Activated CD4-positive, alpha-beta T cell treated with anti-CD3 and anti-CD28 coated beads, Interleukin-2, amount 10 ng/mL, durations not matched to agents 24 days and 14 days (primary cell): ENCODE data around the gene GNAI1. TPM values are rescaled to one million over a fixed set of nuclear protein-coding genes. Genes with fewer than 3 reads are reported as not detected.

ENCODE experiments used
- DNase-seq: peaks from one replicate; pipeline ENCODE4 v3.0.0; 2022
- H3K27ac Mint-ChIP-seq: one replicate; pipeline ENCODE4 v1.8.0; 2022; ENCODE audit warnings: mild to moderate bottlenecking, mixed read lengths
- H3K27me3 Mint-ChIP-seq: one replicate; pipeline ENCODE4 v1.8.0; 2022; ENCODE audit warnings: mixed read lengths
- H3K36me3 Mint-ChIP-seq: one replicate; pipeline ENCODE4 v1.8.0; 2022; ENCODE audit warnings: low read depth, mild to moderate bottlenecking, mixed read lengths
- H3K4me1 Mint-ChIP-seq: one replicate; pipeline ENCODE4 v1.8.0; 2021; ENCODE audit warnings: mixed read lengths
- H3K4me3 Mint-ChIP-seq: one replicate; pipeline ENCODE4 v1.8.0; 2022; ENCODE audit warnings: mild to moderate bottlenecking, moderate library complexity, mixed read lengths
- H3K9me3 Mint-ChIP-seq: one replicate; pipeline ENCODE4 v1.8.0; 2021; ENCODE audit warnings: mixed read lengths
- intact Hi-C: fragments of 100-400 bp; cut with micrococcal nuclease; formaldehyde crosslinking; loops from one replicate; pipeline ENCODE4 v1.15.1; 2023
- total RNA-seq: library from RNA; stranded (reverse); gene quantifications from 2 replicates; pipeline ENCODE4 v1.2.3, GENCODE V29; 2022

Gene GNAI1
- total RNA-seq, 1 donor from 2014 or later: 5.7 TPM

DNA sequence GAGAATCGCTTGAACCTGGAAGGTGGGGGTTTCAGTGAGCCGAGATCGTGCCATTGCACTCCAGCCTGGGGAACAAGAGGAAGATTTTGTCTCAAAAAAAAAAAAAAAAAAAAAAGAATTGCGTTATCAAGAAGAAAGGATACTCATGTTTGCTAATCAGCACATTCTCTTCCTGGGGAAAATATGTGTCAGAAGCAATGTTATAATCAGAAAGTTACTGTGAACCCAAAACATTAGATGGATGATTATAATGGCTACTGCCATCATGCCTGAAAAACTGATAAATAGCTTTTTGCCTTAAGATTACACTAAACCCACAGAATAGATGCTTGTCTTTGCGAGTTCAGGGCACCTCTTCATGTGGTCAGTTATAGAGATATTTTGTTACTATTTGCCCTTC is 24.3 kb upstream of the GNAI1 start:
- H3K4me3 Mint-ChIP-seq: no peak overlapping the region

DNA sequence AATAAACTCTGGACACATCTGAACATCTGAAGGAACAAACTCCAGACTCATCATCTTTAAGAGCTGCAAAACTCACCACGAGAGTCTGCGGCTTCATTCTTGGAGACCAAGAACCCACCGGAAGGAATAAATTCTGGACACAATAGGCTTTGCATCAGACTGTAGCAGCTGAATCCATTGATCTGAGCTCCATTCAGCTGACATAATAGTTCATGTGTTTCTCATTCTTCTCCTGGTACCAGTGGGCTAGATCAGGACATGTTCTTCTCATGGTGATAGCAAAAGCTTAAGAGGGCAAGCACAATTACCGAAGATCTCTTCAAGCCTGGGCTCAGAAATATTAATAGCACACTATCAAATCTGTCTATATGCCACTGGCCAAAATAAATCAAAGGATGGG is 20.5 kb upstream of the GNAI1 start:
- Mint-ChIP-seq H3K27me3 (peaks cover 7% of the 10 kb centered on the region), H3K36me3 (no peaks in the 10 kb centered on the region), H3K4me1 (no peaks in the 10 kb centered on the region), H3K9me3 (no peaks in the 10 kb centered on the region), H3K27ac (no peak overlapping the region), H3K4me3 (no peak overlapping the region)
- intact Hi-C loops: no loop called here
- DNase-seq: no peak

More for the DNA sequence above, 24.3 kb upstream of the GNAI1 start:
- H3K27ac Mint-ChIP-seq: no peak overlapping the region
- DNase-seq: no peak
- no peaks in the 10 kb centered on the region for H3K36me3 Mint-ChIP-seq
- peaks cover 19% of the 10 kb centered on the region for H3K4me1 Mint-ChIP-seq
- peaks cover 2% of the 10 kb centered on the region for H3K27me3 Mint-ChIP-seq
- H3K9me3 Mint-ChIP-seq: peaks cover 1% of the 10 kb centered on the region
- intact Hi-C loops: no loop called here

DNA sequence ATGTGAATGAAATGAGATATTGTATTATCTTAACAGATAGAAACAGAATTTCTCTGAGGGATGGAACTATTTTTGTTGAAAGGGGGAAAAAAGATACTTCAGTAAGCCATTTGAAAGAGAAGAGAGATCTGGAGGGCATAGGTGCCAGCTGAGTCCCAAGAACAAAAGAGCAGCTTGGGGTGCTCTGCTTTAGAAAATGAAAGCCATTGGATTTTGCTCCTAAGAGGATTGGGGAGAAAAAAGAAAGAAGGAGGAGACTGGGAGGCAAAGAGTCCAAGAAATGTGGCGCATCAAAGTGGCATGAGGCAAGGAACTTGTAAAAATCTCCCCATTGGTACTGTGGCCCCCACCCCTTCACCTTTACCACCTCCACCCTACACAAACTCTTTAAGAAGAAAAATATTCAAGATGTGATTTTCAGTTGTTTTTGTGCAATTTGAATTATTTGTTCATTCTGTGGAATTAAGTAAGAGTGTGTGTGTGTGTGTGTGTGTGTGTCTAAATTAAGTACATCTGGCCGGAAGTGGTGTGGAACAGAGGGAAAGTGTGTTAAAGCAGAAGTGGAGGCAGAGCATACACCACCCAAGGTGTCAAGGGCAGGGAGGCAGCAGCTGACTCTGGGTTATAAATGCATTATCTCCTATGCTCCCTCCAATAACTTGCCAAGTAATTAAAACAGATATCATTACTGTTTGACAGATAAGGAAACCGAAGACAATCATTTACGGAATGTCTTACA is 9.9 kb upstream of the GNAI1 start:
- no peak for DNase-seq
- Mint-ChIP-seq H3K4me1 (peaks cover 3% of the 10 kb centered on the region), H3K9me3 (no peaks in the 10 kb centered on the region), H3K4me3 (no peak overlapping the region), H3K27ac (no peak overlapping the region), H3K36me3 (no peaks in the 10 kb centered on the region), H3K27me3 (peaks cover 27% of the 10 kb centered on the region)
- intact Hi-C loops: no loop called here

DNA sequence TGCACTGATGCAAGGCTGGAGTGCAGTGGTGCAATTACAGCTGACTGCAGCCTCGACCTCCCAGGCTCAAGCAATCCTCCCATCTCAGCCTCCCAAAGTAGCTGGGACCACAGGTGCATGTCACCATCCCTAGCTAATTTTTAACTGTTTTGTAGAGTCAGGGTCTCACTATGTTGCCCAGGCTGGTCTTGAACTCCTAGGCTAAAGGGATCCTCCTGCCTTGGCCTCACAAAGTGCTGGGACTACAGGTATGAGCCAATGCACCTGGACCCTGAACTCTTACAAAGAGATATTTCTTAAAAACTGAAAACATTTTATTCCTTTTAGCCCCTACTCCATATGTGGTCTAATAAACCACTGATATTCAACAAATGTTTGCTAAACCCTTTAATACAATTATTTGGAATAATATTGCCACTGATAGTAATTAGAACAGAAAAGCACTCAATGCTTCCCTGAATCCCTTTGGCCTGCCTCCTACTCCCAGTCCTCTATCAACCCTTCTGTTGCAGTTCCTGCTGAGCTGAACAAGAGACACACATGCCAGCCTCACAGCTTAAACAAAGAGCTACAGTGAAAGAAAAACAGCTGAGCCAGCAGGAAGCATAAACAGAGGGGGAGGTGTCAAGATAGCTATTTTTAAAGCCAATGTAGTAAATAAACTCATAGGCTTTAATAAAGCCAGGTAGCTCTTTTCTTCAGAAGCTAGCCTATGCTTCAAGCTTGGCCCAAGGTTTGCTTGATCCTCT is 7.0 kb upstream of the GNAI1 start:
- no peak overlapping the region for H3K4me3 Mint-ChIP-seq
- intact Hi-C loops: no loop called here
- H3K36me3 Mint-ChIP-seq: no peaks in the 10 kb centered on the region
- no peaks in the 10 kb centered on the region for H3K9me3 Mint-ChIP-seq
- H3K27ac Mint-ChIP-seq: no peak overlapping the region
- H3K27me3 Mint-ChIP-seq: peaks cover 34% of the 10 kb centered on the region
- no peak for DNase-seq
- H3K4me1 Mint-ChIP-seq: peaks cover 3% of the 10 kb centered on the region

DNA sequence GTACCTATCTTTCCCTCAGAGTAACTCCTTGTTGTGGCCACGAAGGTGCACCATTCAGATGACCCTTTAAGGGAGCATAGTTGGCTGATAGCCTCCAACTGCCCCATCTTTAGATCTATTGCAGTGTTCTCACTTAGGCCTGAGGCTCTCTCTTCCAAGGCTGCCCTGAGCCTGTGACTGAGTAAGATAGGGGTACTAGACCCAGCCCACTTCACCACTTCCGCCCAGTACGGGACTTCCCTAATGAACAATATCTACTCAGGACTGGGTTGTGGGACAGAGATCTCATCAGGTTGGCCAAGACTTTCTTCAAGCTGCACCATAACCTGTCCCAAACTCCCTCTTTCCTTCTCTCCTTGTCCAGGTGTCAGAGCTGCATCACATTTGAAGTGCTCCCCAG is 5.7 kb upstream of the GNAI1 start:
- Mint-ChIP-seq H3K9me3 (no peaks in the 10 kb centered on the region), H3K27me3 (peaks cover 45% of the 10 kb centered on the region), H3K4me3 (no peak overlapping the region), H3K27ac (no peak overlapping the region), H3K36me3 (no peaks in the 10 kb centered on the region), H3K4me1 (peaks cover 7% of the 10 kb centered on the region)
- intact Hi-C loops: no loop called here
- no peak for DNase-seq

DNA sequence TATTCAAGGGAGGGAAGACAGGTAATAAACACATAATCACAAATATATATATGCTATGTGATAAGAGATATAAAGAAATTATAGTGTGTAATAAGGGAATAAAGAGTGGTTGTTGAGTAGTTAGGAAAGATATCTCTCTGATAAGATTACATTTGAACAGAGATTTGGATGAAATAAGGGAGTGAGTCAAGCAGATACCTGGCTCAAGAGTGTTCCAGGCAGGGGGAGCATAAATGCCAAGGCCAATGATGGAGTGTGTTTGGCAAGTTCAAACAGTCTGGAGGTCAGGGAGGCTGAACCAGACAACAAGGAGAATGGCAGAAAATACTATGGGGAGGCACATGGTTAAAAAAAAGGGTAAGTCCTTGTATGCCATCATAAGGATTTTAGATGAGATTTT is 4.8 kb upstream of the GNAI1 start:
- H3K9me3 Mint-ChIP-seq: no peaks in the 10 kb centered on the region
- no peak overlapping the region for H3K4me3 Mint-ChIP-seq
- DNase-seq: no peak
- H3K27ac Mint-ChIP-seq: no peak overlapping the region
- no peaks in the 10 kb centered on the region for H3K36me3 Mint-ChIP-seq
- H3K27me3 Mint-ChIP-seq: peaks cover 44% of the 10 kb centered on the region
- intact Hi-C loops: loop anchor here (10.0 kb wide), 1 partner anchor 265 kb away; no protein-coding TSS in a partner anchor
- H3K4me1 Mint-ChIP-seq: peaks cover 11% of the 10 kb centered on the region

DNA sequence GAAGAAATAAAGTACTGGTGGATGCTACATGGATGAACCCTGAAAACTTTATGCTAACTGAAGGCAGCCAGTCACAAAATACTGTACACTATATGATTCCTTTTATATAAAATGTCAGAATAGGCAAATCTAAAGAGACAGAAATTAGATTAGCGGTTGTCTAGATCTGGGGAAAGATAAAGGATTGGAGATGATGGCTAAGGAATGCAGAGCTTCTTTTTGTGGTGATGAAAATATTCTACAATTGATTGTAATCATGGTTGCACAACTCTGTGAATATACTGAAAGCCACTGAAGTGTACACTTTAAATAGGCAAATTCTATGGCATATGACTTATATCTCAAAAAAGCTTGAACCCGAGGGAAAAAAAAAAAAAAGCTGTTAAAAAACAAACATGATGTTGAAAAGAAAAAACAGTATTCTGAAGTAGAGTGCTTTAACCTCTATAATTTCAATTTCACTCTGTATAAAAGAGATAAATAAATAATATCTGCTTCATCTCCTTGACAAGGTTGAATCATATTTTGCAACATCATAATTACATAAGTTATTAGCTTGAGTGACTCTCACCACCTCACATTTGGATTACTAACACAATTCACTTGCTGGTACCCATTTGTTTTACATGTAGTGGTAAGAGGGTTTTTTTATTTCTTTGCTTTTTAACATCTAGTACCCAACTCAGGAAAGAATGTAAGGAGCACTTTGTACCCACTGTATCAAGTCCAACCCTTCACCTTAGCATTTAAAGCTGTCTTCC is 2.8 kb upstream of the GNAI1 start:
- H3K4me3 Mint-ChIP-seq: no peak overlapping the region
- DNase-seq: no peak
- H3K4me1 Mint-ChIP-seq: peaks cover 20% of the 10 kb centered on the region
- no peaks in the 10 kb centered on the region for H3K9me3 Mint-ChIP-seq
- intact Hi-C loops: loop anchor here (10.0 kb wide), 1 partner anchor 263 kb away; no protein-coding TSS in a partner anchor
- peaks cover 48% of the 10 kb centered on the region for H3K27me3 Mint-ChIP-seq
- H3K27ac Mint-ChIP-seq: no peak overlapping the region
- H3K36me3 Mint-ChIP-seq: no peaks in the 10 kb centered on the region

DNA sequence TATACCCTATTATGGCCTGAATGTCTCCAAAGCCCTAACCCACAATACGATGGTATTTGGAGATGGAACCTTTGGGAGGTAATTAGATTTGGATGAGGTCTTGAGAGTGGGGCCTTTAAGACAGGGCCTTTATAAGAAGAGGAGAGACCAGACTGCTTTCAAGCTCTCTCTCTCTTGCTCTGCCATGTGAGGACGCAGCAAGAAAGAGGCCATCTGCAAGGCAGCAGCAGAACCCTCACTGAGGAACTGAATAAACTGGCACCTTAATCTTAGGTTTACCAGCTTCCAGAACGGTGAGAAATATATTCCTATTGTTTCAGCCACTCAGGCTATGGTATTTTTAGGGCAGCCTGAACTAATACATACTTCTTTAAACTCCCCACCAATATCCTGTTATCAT is 2.0 kb upstream of the GNAI1 start:
- intact Hi-C loops: loop anchor here (10.0 kb wide), 1 partner anchor 262 kb away; no protein-coding TSS in a partner anchor
- Mint-ChIP-seq H3K9me3 (no peaks in the 10 kb centered on the region), H3K27ac (peak overlapping the region; percentile 6), H3K4me3 (no peak overlapping the region), H3K4me1 (peaks cover 20% of the 10 kb centered on the region), H3K27me3 (peaks cover 47% of the 10 kb centered on the region), H3K36me3 (peaks cover under 1% of the 10 kb centered on the region)
- no peak for DNase-seq

DNA sequence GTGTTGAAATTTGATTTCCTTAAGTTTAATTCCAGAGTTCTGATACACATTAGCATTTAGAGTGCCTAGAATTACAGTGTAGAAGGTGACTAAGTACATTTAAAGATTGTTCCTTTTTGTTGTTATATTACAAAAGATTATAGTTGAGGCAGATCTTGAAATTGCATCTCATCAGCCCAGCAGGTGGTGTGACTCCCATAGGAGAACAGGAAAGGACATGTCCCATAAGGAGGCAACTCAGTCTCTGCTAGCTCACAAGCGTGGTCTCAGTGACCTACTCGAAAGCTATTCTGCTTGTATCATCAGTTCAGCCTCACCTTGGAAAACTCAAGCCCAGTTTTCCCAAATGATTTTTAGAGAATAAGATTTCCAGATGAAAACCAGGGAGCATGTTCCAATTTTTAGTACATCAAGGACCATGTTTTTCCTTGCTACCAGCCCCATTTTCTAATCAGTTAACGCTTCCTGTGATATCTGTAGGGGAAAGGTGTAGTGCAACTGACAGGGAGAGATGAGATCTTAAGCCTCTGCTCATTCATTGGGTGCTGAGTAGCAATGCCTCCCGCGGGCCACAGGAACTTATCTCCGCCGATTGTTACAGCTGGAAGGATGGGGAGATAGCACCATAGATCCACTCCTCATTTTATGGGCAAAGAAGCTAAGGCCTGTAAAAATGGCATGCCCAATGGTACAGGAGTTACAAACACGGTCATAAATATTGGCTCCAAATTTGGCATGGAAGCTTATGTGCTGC is 1.1 kb upstream of the GNAI1 start:
- Mint-ChIP-seq H3K4me3 (peak overlapping the region; percentile 78), H3K27ac (peak overlapping the region; percentile 65), H3K27me3 (peaks cover 53% of the 10 kb centered on the region)

DNA sequence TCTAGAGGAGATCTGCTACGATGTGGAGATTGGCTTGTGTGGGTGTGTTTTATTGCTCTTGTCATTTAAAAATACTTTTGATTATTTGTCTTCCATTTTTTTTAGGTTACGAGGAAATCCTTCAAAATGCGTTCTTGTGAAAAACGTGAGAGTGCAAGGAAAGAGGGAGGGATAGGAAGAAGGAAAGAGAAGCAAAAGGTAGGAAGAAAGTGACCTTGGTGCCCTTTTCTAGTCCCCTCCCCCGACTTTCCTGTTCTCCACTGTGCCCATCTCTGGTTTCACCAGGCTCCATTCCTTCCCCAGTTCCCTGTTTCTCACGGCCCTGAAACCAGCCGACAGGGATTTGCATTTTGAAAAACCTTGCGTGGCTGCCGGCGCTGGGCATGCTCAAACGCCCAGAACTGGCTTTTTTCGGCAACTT is 506 bp upstream of the GNAI1 start:
- intact Hi-C loops: loop anchor here (10.0 kb wide), 1 partner anchor 261 kb away; no protein-coding TSS in a partner anchor
- peaks cover 26% of the 10 kb centered on the region for H3K4me1 Mint-ChIP-seq
- peak overlapping the region; percentile 78 for H3K4me3 Mint-ChIP-seq
- H3K9me3 Mint-ChIP-seq: no peaks in the 10 kb centered on the region
- DNase-seq: no peak
- H3K27me3 Mint-ChIP-seq: peaks cover 58% of the 10 kb centered on the region
- H3K27ac Mint-ChIP-seq: peak overlapping the region; percentile 65
- H3K36me3 Mint-ChIP-seq: peaks cover 2% of the 10 kb centered on the region

More for the DNA sequence above, 1.1 kb upstream of the GNAI1 start:
- Mint-ChIP-seq H3K36me3 (peaks cover 2% of the 10 kb centered on the region), H3K4me1 (peaks cover 20% of the 10 kb centered on the region), H3K9me3 (no peaks in the 10 kb centered on the region)
- intact Hi-C loops: loop anchor here (10.0 kb wide), 1 partner anchor 261 kb away; no protein-coding TSS in a partner anchor
- no peak for DNase-seq

DNA sequence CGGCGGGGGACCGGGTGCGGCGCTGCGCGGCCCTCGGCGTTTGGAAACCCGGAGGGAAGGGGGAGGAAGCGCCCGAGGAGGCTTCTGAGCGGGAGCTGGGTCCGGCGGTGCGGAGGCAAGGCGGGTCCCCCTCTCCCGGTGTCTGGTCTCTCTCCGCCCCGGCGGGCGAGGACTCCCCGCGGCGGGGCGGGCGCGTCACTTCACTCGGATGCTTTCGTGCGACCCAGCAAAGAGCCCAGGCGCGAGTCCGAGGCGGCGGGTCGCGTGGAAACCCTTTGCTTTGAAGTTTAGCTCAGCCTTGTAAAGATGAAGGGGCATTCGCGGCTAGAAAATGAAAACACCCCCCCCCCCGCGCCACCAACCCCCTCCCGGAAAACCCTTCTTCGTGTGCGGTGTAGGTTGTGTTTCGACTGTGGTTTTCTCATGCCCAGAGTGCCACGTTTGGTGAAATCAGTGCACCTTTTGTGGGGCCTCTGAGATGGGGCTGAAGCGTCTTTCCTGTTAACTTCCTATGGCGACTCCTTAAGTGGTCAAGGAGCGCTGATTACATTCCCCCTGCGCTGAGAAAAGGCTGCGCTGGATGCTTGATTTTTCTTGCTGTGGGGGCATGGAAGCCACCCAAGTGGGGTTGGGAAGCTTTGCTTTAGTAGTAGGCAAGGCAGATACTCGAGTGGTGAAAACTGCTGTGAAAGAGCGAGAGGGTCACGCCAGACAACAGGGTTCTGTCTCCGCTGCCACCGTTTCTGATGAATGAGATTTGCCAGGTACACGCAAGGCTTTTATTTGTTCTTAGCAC is 876 bp downstream of the GNAI1 start:
- H3K4me1 Mint-ChIP-seq: peaks cover 27% of the 10 kb centered on the region
- intact Hi-C loops: loop anchor here (1.0 to 10.0 kb wide), 7 partner anchors 16 to 259 kb away; no protein-coding TSS in a partner anchor
- H3K27me3 Mint-ChIP-seq: peaks cover 62% of the 10 kb centered on the region
- peaks cover 2% of the 10 kb centered on the region for H3K36me3 Mint-ChIP-seq
- H3K27ac Mint-ChIP-seq: peak overlapping the region; percentile 83
- peak; percentile 68 for DNase-seq
- H3K4me3 Mint-ChIP-seq: peak overlapping the region; percentile 86
- H3K9me3 Mint-ChIP-seq: no peaks in the 10 kb centered on the region

DNA sequence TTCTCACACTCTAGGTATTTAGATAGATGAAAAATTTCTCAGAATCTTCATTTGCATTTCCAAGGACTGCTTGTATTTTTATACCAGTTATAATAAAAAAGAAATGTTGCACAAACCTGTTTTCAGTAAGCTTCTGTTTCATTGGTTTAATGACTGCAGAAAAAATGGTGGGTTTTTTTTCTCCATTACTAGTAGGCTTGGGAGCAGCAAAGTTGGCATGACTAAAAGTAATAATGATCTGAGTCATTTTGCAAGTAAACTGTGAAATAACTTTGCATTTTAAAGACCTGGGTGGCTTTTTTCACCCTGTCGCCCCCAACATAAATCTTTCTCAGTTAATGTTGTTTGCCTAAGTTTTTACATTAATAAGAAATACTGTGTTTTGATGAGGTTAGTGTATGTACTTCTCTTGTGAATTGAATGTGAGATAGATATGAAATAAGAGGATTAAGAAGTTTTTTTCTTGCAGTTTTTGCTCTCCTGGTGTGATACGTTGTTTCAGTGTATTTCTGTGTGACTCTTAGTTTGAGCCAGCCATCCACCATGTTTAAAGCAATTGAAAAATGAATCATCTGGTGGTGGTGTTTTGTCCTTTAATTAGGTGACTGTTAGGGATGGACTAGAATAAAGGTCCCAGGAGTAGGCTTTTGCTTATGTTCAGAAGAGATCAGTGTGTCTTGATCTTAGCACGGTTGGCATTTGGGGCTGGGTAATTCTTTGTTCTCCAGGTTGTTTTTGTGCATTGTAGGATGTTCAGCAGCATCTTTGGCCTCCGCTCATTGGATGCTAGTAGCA is 1.8 kb downstream of the GNAI1 start:
- H3K4me1 Mint-ChIP-seq: peaks cover 27% of the 10 kb centered on the region
- peaks cover 62% of the 10 kb centered on the region for H3K27me3 Mint-ChIP-seq
- intact Hi-C loops: loop anchor here (1.0 to 10.0 kb wide), 6 partner anchors 15 to 258 kb away; no protein-coding TSS in a partner anchor
- H3K9me3 Mint-ChIP-seq: no peaks in the 10 kb centered on the region
- H3K36me3 Mint-ChIP-seq: peaks cover 2% of the 10 kb centered on the region
- peak overlapping the region; percentile 86 for H3K4me3 Mint-ChIP-seq
- H3K27ac Mint-ChIP-seq: peak overlapping the region; percentile 6
- no peak for DNase-seq
